Measurements from ENCODE around the gene MUC5B. TPM values are rescaled to one million over a fixed set of nuclear protein-coding genes. Genes with fewer than 3 reads are reported as not detected.

MUC5B gene
- total RNA-seq, 2 experiments from 2014 or later = not detected

- Histone ChIP-seq H3K27ac (ENCODE audit: low read depth in 1 of 2, low read length in 2 of 2) (no peak overlapping the region), H3K9me3 (ENCODE audit: control insufficient read depth in 1 of 2, insufficient read depth in 1 of 2, low read length in 2 of 2) (peaks cover 0 to under 1% of the 10 kb centered on the region in 2 experiments), H3K4me3 (ENCODE audit: low read length) (no peak overlapping the region), H3K4me1 (ENCODE audit: insufficient read depth, low read length) (peaks cover 8% of the 10 kb centered on the region), H3K36me3 (ENCODE audit: insufficient read depth, low read length) (no peaks in the 10 kb centered on the region), H3K27me3 (ENCODE audit: control insufficient read depth in 1 of 2, insufficient read depth in 2 of 2, low read length in 2 of 2) (peaks cover 0 to 2% of the 10 kb centered on the region in 2 experiments)
- no peaks in the 10 kb centered on the region for H3K9me3 Mint-ChIP-seq
- H3K4me1 Mint-ChIP-seq (ENCODE audit: low read depth) = no peaks in the 10 kb centered on the region
- CTCF ChIA-PET = no interaction called here
- H3K4me3 Mint-ChIP-seq = no peak overlapping the region
- ATAC-seq (ENCODE audit: poor library complexity) (no peak), DNase-seq (peak in 1 of 14 experiments; percentile 3)
- no peaks in the 10 kb centered on the region for H3K27me3 Mint-ChIP-seq
- no peak overlapping the region for H3K27ac Mint-ChIP-seq
- POLR2A ChIA-PET = no interaction called here
- H3K36me3 Mint-ChIP-seq (ENCODE audit: low read depth) = no peaks in the 10 kb centered on the region
- intact Hi-C loops (cut with DNase I, micrococcal nuclease) = no loop called here
- TF ChIP-seq CTCF (IDR thresholded peaks at IDR 0.05) = no peak
These were observed 24.2 kb upstream of the MUC5B start for GRCh38 chr11:1198561-1199240.

- Mint-ChIP-seq H3K9me3 (no peaks in the 10 kb centered on the region), H3K27ac (no peak overlapping the region), H3K27me3 (no peaks in the 10 kb centered on the region), H3K4me3 (no peak overlapping the region), H3K4me1 (ENCODE audit: low read depth) (no peaks in the 10 kb centered on the region), H3K36me3 (ENCODE audit: low read depth) (no peaks in the 10 kb centered on the region)
- intact Hi-C loops (cut with DNase I, micrococcal nuclease) = no loop called here
- no peaks in the 10 kb centered on the region for H3K9me3 ChIP-seq (ENCODE audit: control insufficient read depth in 1 of 2, insufficient read depth in 1 of 2, low read length in 2 of 2)
- peaks cover 0 to 3% of the 10 kb centered on the region in 2 experiments for H3K27me3 ChIP-seq (ENCODE audit: control insufficient read depth in 1 of 2, insufficient read depth in 2 of 2, low read length in 2 of 2)
- ChIA-PET CTCF (no interaction called here), POLR2A (no interaction called here)
- no peak for TF ChIP-seq CTCF (IDR thresholded peaks at IDR 0.05)
- peaks cover 8% of the 10 kb centered on the region for H3K4me1 ChIP-seq (ENCODE audit: insufficient read depth, low read length)
- ATAC-seq (ENCODE audit: poor library complexity) = no peak
- no peak for DNase-seq
- no peak overlapping the region for H3K27ac ChIP-seq (ENCODE audit: low read depth in 1 of 2, low read length in 2 of 2)
- H3K36me3 ChIP-seq (ENCODE audit: insufficient read depth, low read length) = no peaks in the 10 kb centered on the region
- H3K4me3 ChIP-seq (ENCODE audit: low read length) = no peak overlapping the region
These were observed 23.6 kb upstream of the MUC5B start for GRCh38 chr11:1199241-1199750.

DNA sequence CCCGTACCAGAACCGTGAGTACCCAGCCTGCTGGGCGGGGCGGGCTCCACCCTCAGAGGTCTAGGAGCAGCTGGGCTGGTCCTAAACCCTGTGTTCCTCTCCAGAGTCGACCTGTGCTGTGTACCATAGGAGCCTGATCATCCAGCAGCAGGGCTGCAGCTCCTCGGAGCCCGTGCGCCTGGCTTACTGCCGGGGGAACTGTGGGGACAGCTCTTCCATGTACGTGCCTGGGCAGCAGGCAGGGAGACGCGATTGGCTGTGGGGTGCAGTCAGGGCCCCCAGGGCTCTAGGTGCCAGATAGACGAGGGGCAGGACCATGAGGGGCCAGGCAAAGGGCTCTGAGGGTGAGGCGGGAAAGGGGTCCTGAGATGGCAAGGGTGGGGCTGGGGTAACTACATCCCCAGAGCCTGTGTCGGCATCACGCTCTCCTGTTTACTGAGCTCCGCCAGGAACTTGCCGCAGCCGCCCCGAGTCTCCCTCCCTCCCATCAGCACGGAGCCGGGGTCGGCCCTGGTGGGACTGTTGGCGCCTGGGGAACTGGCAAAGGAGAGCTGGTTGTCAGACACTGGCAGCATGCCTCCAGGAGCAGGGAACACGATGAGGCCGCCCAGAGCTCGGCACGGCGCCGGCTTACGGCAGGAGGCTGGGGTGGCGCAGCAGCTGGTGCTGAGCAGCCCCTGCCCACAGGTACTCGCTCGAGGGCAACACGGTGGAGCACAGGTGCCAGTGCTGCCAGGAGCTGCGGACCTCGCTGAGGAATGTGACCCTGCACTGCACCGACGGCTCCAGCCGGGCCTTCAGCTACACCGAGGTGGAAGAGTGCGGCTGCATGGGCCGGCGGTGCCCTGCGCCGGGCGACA is 22.9 kb upstream of the MUC5B start:
- H3K9me3 ChIP-seq (ENCODE audit: control insufficient read depth in 1 of 2, insufficient read depth in 1 of 2, low read length in 2 of 2) = no peaks in the 10 kb centered on the region
- H3K27me3 Mint-ChIP-seq = no peaks in the 10 kb centered on the region
- no peak for ATAC-seq (ENCODE audit: poor library complexity)
- H3K27ac Mint-ChIP-seq = no peak overlapping the region
- peak in 1 of 14 experiments; percentile 3 for DNase-seq
- ChIA-PET POLR2A (no interaction called here), CTCF (no interaction called here)
- H3K4me3 ChIP-seq (ENCODE audit: low read length) = no peak overlapping the region
- H3K4me1 ChIP-seq (ENCODE audit: insufficient read depth, low read length) = peaks cover 8% of the 10 kb centered on the region
- peaks cover 0 to 3% of the 10 kb centered on the region in 2 experiments for H3K27me3 ChIP-seq (ENCODE audit: control insufficient read depth in 1 of 2, insufficient read depth in 2 of 2, low read length in 2 of 2)
- H3K27ac ChIP-seq (ENCODE audit: low read depth in 1 of 2, low read length in 2 of 2) = no peak overlapping the region
- TF ChIP-seq CTCF (IDR thresholded peaks at IDR 0.05) = no peak
- no peaks in the 10 kb centered on the region for H3K4me1 Mint-ChIP-seq (ENCODE audit: low read depth)
- no peak overlapping the region for H3K4me3 Mint-ChIP-seq
- no peaks in the 10 kb centered on the region for H3K9me3 Mint-ChIP-seq
- intact Hi-C loops (cut with DNase I, micrococcal nuclease) = no loop called here
- no peaks in the 10 kb centered on the region for H3K36me3 Mint-ChIP-seq (ENCODE audit: low read depth)
- no peaks in the 10 kb centered on the region for H3K36me3 ChIP-seq (ENCODE audit: insufficient read depth, low read length)

Measured in CD4-positive, alpha-beta T cell (primary cell).